ENCODE measurements around the gene RLF. TPM values are rescaled to one million over a fixed set of nuclear protein-coding genes. Genes with fewer than 3 reads are reported as not detected.

RLF gene
- total RNA-seq, 1 donor from 2014 or later = 12.7 TPM

GRCh38 chr1:40221977-40222772 lies 61.0 kb downstream of the RLF start:
- intact Hi-C loops (cut with DNase I) = no loop called here
- no peak for DNase-seq (ENCODE audit: missing footprints)
- ATAC-seq = no peak

GRCh38 chr1:40224040-40224439 lies 62.9 kb downstream of the RLF start:
- DNase-seq (ENCODE audit: missing footprints) = no peak
- ATAC-seq = no peak
- intact Hi-C loops (cut with DNase I) = no loop called here

GRCh38 chr1:40226192-40226591 lies 65.0 kb downstream of the RLF start:
- ATAC-seq = no peak
- no peak for DNase-seq (ENCODE audit: missing footprints)
- intact Hi-C loops (cut with DNase I) = no loop called here

GRCh38 chr1:40232444-40232843 lies 71.3 kb downstream of the RLF start:
- DNase-seq (ENCODE audit: missing footprints) = no peak
- intact Hi-C loops (cut with DNase I) = no loop called here
- ATAC-seq = no peak

GRCh38 chr1:40239626-40240025 lies 78.4 kb downstream of the RLF start:
- DNase-seq (ENCODE audit: missing footprints) (no peak), ATAC-seq (no peak)
- intact Hi-C loops (cut with DNase I) = no loop called here

GRCh38 chr1:40240390-40240789 lies 79.2 kb downstream of the RLF start:
- intact Hi-C loops (cut with DNase I) = no loop called here
- DNase-seq (ENCODE audit: missing footprints) (no peak), ATAC-seq (no peak)

- intact Hi-C loops (cut with DNase I) = no loop called here
- ATAC-seq (no peak), DNase-seq (ENCODE audit: missing footprints) (no peak)
Observed at GRCh38 chr1:40241362-40241761, 80.2 kb downstream of the RLF start.

GRCh38 chr1:40243351-40243750 lies 82.2 kb downstream of the RLF start:
- DNase-seq (ENCODE audit: missing footprints) (no peak), ATAC-seq (no peak)
- intact Hi-C loops (cut with DNase I) = no loop called here

GRCh38 chr1:40244138-40244744 lies 83.1 kb downstream of the RLF start:
- DNase-seq (ENCODE audit: missing footprints) = no peak
- no peak for ATAC-seq
- intact Hi-C loops (cut with DNase I) = no loop called here

GRCh38 chr1:40245686-40246085 lies 84.5 kb downstream of the RLF start:
- intact Hi-C loops (cut with DNase I) = no loop called here
- ATAC-seq (no peak), DNase-seq (ENCODE audit: missing footprints) (no peak)

GRCh38 chr1:40247655-40248054 lies 86.5 kb downstream of the RLF start, which contains the start of gene TMCO2:
TSS of gene TMCO2 (plus strand) at chr1:40247937. CDS start at chr1:40247994, 57 bp downstream.
- intact Hi-C loops (cut with DNase I) = no loop called here
- DNase-seq (ENCODE audit: missing footprints) = no peak
- no peak for ATAC-seq

GRCh38 chr1:40248412-40248811 lies 87.2 kb downstream of the RLF start:
- DNase-seq (ENCODE audit: missing footprints) (no peak), ATAC-seq (no peak)
- intact Hi-C loops (cut with DNase I) = no loop called here

GRCh38 chr1:40251456-40251855 lies 90.3 kb downstream of the RLF start:
- DNase-seq (ENCODE audit: missing footprints) = no peak
- ATAC-seq = no peak
- intact Hi-C loops (cut with DNase I) = loop anchor here (10.0 kb wide), 1 partner anchor 207 kb away; the partner anchor contains the start of gene CAP1

GRCh38 chr1:40252601-40253000 lies 91.4 kb downstream of the RLF start:
- no peak for DNase-seq (ENCODE audit: missing footprints)
- no peak for ATAC-seq
- intact Hi-C loops (cut with DNase I) = loop anchor here (10.0 kb wide), 1 partner anchor 208 kb away; the partner anchor contains the start of gene CAP1

GRCh38 chr1:40255231-40255630 lies 94.0 kb downstream of the RLF start:
- intact Hi-C loops (cut with DNase I) = loop anchor here (5.0 to 10.0 kb wide), 2 partner anchors 93 to 210 kb away; partner anchors contain the start of genes CAP1 and RLF
- DNase-seq (ENCODE audit: missing footprints) = no peak
- no peak for ATAC-seq

- ATAC-seq (no peak), DNase-seq (ENCODE audit: missing footprints) (no peak)
- intact Hi-C loops (cut with DNase I) = loop anchor here (5.0 to 10.0 kb wide), 2 partner anchors 94 to 212 kb away; partner anchors contain the start of genes CAP1 and RLF
Observed at GRCh38 chr1:40256401-40257084, 95.4 kb downstream of the RLF start.

GRCh38 chr1:40257313-40257687 lies 96.1 kb downstream of the RLF start:
- intact Hi-C loops (cut with DNase I) = loop anchor here (5.0 to 10.0 kb wide), 2 partner anchors 95 to 212 kb away; partner anchors contain the start of genes CAP1 and RLF
- ATAC-seq = peak; percentile 6
- DNase-seq (ENCODE audit: missing footprints) = no peak

GRCh38 chr1:40257688-40258444 lies 96.7 kb downstream of the RLF start, which contains the start of gene ZMPSTE24:
TSS of gene ZMPSTE24 (plus strand) at chr1:40258236. CDS start at chr1:40258272, 36 bp downstream.
- intact Hi-C loops (cut with DNase I) = loop anchor here (5.0 to 10.0 kb wide), 2 partner anchors 96 to 213 kb away; partner anchors contain the start of genes CAP1 and RLF
- ATAC-seq (peak; percentile 100), DNase-seq (ENCODE audit: missing footprints) (peak; percentile 96)

GRCh38 chr1:40258445-40258769 lies 97.2 kb downstream of the RLF start:
- intact Hi-C loops (cut with DNase I) = loop anchor here (5.0 to 10.0 kb wide), 2 partner anchors 96 to 214 kb away; partner anchors contain the start of genes CAP1 and RLF
- no peak for DNase-seq (ENCODE audit: missing footprints)
- ATAC-seq = no peak
